ENCODE data around the gene RELCH. TPM values are rescaled to one million over a fixed set of nuclear protein-coding genes. Genes with fewer than 3 reads are reported as not detected.

RELCH gene
- total RNA-seq, 1 experiment from 2014 or later: 21.6 TPM

- H3K79me2 ChIP-seq (ENCODE audit: low read length): no peaks in the 10 kb centered on the region
- H3K27ac ChIP-seq (ENCODE audit: low read length): peak overlapping the region; percentile 28
- no peaks in the 10 kb centered on the region for H4K20me1 ChIP-seq (ENCODE audit: low read length)
- TF ChIP-seq CTCF (conservative IDR thresholded peaks at IDR 0.05; ENCODE audit: low read depth, low read length) (no peak), EZH2 (IDR thresholded peaks at IDR 0.05; ENCODE audit: low read length, unreplicated experiment) (no peak), EZH2phosphoT487 (IDR thresholded peaks at IDR 0.05; ENCODE audit: borderline replicate concordance, low read length) (no peak)
- H3K9me2 ChIP-seq (replicated peaks; ENCODE audit: low read length): no peaks in the 10 kb centered on the region
- H3K4me1 ChIP-seq (ENCODE audit: insufficient read depth, low read length): peaks cover 26% of the 10 kb centered on the region
- BruUV-seq (replicated peaks): no TSS peak
- POLR2A ChIA-PET (ENCODE audit: unreplicated experiment): no interaction called here
- no peak overlapping the region for H3K9ac ChIP-seq (ENCODE audit: low read length)
- peak overlapping the region; percentile 43 for H3K4me2 ChIP-seq (ENCODE audit: low read length)
- peaks cover 8% of the 10 kb centered on the region for H3K36me3 ChIP-seq (ENCODE audit: low read depth, low read length)
- H3K9me3 ChIP-seq (ENCODE audit: low read length): no peaks in the 10 kb centered on the region
- no peak for DNase-seq
- ATAC-seq: no peak
- intact Hi-C loops (cut with micrococcal nuclease): loop anchor here (2.0 kb wide), 2 partner anchors 38 to 40 kb away; no protein-coding TSS in a partner anchor
- CTCF ChIA-PET: no interaction called here
- H3K27me3 ChIP-seq (ENCODE audit: low read length): no peaks in the 10 kb centered on the region
- no peaks in the 10 kb centered on the region for H3F3A ChIP-seq (ENCODE audit: low read length, unreplicated experiment)
- H3K4me3 ChIP-seq (ENCODE audit: low read length): no peak overlapping the region
- H2AFZ ChIP-seq (ENCODE audit: low read length): no peak overlapping the region
Measured at GRCh38 chr18:62288665-62289008, 101.6 kb downstream of the RELCH start.

GRCh38 chr18:62289047-62289446, 102.0 kb downstream of the RELCH start:
- ChIA-PET POLR2A (ENCODE audit: unreplicated experiment) (interaction anchor here (0.6 to 0.7 kb wide), 2 partner anchors 32 to 324 kb away, joined by 3 to 6 read pairs; no protein-coding TSS in a partner anchor), CTCF (no interaction called here)
- Histone ChIP-seq H3K36me3 (ENCODE audit: low read depth, low read length) (peaks cover 8% of the 10 kb centered on the region), H3F3A (ENCODE audit: low read length, unreplicated experiment) (no peaks in the 10 kb centered on the region), H4K20me1 (ENCODE audit: low read length) (no peaks in the 10 kb centered on the region), H3K4me2 (ENCODE audit: low read length) (peak overlapping the region; percentile 43), H3K9me2 (replicated peaks; ENCODE audit: low read length) (no peaks in the 10 kb centered on the region), H3K27ac (ENCODE audit: low read length) (peak overlapping the region; percentile 28), H3K79me2 (ENCODE audit: low read length) (no peaks in the 10 kb centered on the region), H3K9ac (ENCODE audit: low read length) (no peak overlapping the region), H3K4me1 (ENCODE audit: insufficient read depth, low read length) (peaks cover 26% of the 10 kb centered on the region), H3K9me3 (ENCODE audit: low read length) (no peaks in the 10 kb centered on the region), H3K27me3 (ENCODE audit: low read length) (no peaks in the 10 kb centered on the region), H3K4me3 (ENCODE audit: low read length) (no peak overlapping the region), H2AFZ (ENCODE audit: low read length) (no peak overlapping the region)
- BruUV-seq (replicated peaks): no TSS peak
- DNase-seq: peak; percentile 75
- intact Hi-C loops (cut with micrococcal nuclease): loop anchor here (2.0 kb wide), 2 partner anchors 38 to 40 kb away; no protein-coding TSS in a partner anchor
- ATAC-seq: peak; percentile 98
- TF ChIP-seq EZH2phosphoT487 (IDR thresholded peaks at IDR 0.05; ENCODE audit: borderline replicate concordance, low read length) (no peak), EZH2 (IDR thresholded peaks at IDR 0.05; ENCODE audit: low read length, unreplicated experiment) (no peak), CTCF (conservative IDR thresholded peaks at IDR 0.05; ENCODE audit: low read depth, low read length) (no peak)

GRCh38 chr18:62294073-62294472, 107.0 kb downstream of the RELCH start:
- Histone ChIP-seq H3K27me3 (ENCODE audit: low read length) (no peaks in the 10 kb centered on the region), H3K4me1 (ENCODE audit: insufficient read depth, low read length) (peaks cover 8% of the 10 kb centered on the region), H3K4me2 (ENCODE audit: low read length) (no peak overlapping the region), H4K20me1 (ENCODE audit: low read length) (no peaks in the 10 kb centered on the region), H2AFZ (ENCODE audit: low read length) (no peak overlapping the region), H3K79me2 (ENCODE audit: low read length) (no peaks in the 10 kb centered on the region), H3K36me3 (ENCODE audit: low read depth, low read length) (peaks cover 3% of the 10 kb centered on the region), H3K27ac (ENCODE audit: low read length) (no peak overlapping the region), H3K9me3 (ENCODE audit: low read length) (no peaks in the 10 kb centered on the region), H3F3A (ENCODE audit: low read length, unreplicated experiment) (no peaks in the 10 kb centered on the region), H3K9ac (ENCODE audit: low read length) (no peak overlapping the region), H3K9me2 (replicated peaks; ENCODE audit: low read length) (no peaks in the 10 kb centered on the region), H3K4me3 (ENCODE audit: low read length) (no peak overlapping the region)
- TF ChIP-seq EZH2 (IDR thresholded peaks at IDR 0.05; ENCODE audit: low read length, unreplicated experiment) (no peak), EZH2phosphoT487 (IDR thresholded peaks at IDR 0.05; ENCODE audit: borderline replicate concordance, low read length) (no peak), CTCF (conservative IDR thresholded peaks at IDR 0.05; ENCODE audit: low read depth, low read length) (no peak)
- ATAC-seq (no peak), DNase-seq (no peak)
- ChIA-PET POLR2A (ENCODE audit: unreplicated experiment) (no interaction called here), CTCF (no interaction called here)
- intact Hi-C loops (cut with micrococcal nuclease): no loop called here
- BruUV-seq (replicated peaks): no TSS peak

Measured in PC-3 (cell line).